ENCODE data around the gene SMIM11.
"Not testable (repeated sequence)": the region's sequence is repeated elsewhere in the genome, so short reads cannot be mapped to it uniquely, and the experiment has no call there.

DNA sequence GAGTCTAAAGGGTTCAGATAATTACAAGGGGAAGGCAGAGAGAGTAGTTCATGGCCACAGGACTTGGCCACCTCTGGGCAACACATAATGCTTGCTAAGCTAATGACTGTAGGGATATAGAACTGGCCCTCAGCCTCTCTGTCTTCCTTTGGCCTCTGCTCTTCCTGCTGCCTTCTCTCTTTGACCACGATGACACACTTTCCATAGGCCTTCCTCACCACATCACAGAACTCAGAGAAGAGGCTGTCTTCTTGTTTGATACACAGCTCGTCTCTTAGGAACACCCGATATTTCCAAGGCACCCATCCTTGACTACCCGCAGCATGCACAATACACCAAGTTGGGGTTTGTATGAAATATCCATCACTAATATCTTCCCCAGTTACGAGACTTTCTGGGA, 25.2 kb downstream of the SMIM11 start:
- TF ChIP-seq POLR2AphosphoS5, POLR2A, TAF1, POU2F2, SPI1 (IDR thresholded peaks at IDR 0.05; ENCODE audit: low read depth, low read length): not testable (repeated sequence)
